Peyer's patch (tissue), 4 donors: ENCODE measurements around the gene POLR1F. TPM values are rescaled to one million over a fixed set of nuclear protein-coding genes. Genes with fewer than 3 reads are reported as not detected.

Experiments used
- DNase-seq, 3 donors: peaks; one replicate each; pipeline ENCODE4 v3.0.0-alpha.2; 2017 to 2019
- H3K27ac ChIP-seq, 4 donors: fragments of 200-600 bp; sonication (generic); one replicate each; pipeline ENCODE4 v1.5.1; 2016 to 2019
- H3K27me3 ChIP-seq, 2 donors: fragments of 200-600 bp; sonication (generic); one replicate each; pipeline ENCODE4 v1.5.1; 2019
- H3K36me3 ChIP-seq, 3 donors: fragments of 200-600 bp; sonication (generic); one replicate each; pipeline ENCODE4 v1.5.1; 2016 to 2019
- H3K4me1 ChIP-seq, 4 donors: fragments of 200-600 bp; sonication (generic); one replicate each; pipeline ENCODE4 v1.5.1; 2016 to 2019
- H3K4me3 ChIP-seq, 4 donors: fragments of 200-600 bp; sonication (generic); 1 replicate in 3 of 4; 2 replicates in 1 of 4; pipeline ENCODE4 v1.5.1; 2016 to 2019; ENCODE audit warnings: mild to moderate bottlenecking in 1 of 4
- H3K9me3 ChIP-seq, 4 donors: fragments of 200-600 bp; sonication (generic); one replicate each; pipeline ENCODE4 v1.5.1; 2016 to 2019; ENCODE audit warnings: mild to moderate bottlenecking in 1 of 4
- CTCF ChIP-seq, 6 experiments: fragments of 450-650 bp in 4 of 6; fragments of 200-600 bp in 2 of 6; sonication (generic) in 1 of 6; IDR thresholded peaks; one replicate each; pipeline ENCODE4 v1.5.1; 2017 to 2019; ENCODE audit warnings: antibody characterized with exemption in 6 of 6, mild to moderate bottlenecking in 3 of 6, moderate library complexity in 1 of 6
- POLR2A ChIP-seq, 2 donors: fragments of 450-650 bp; IDR thresholded peaks; one replicate each; pipeline ENCODE4 v1.5.1; 2017; ENCODE audit warnings: antibody characterized with exemption in 2 of 2, mild to moderate bottlenecking in 2 of 2, moderate library complexity in 2 of 2
- total RNA-seq, 4 donors: library from RNA; depleted of rRNA; stranded (reverse); fragments of >200 nt; gene quantifications; one replicate each; pipeline ENCODE4 v1.1.0, GENCODE V29; 2016

POLR1F gene
- total RNA-seq, 4 donors from 2014 or later: 4.8 to 12.6 (median 5.6) TPM

DNA sequence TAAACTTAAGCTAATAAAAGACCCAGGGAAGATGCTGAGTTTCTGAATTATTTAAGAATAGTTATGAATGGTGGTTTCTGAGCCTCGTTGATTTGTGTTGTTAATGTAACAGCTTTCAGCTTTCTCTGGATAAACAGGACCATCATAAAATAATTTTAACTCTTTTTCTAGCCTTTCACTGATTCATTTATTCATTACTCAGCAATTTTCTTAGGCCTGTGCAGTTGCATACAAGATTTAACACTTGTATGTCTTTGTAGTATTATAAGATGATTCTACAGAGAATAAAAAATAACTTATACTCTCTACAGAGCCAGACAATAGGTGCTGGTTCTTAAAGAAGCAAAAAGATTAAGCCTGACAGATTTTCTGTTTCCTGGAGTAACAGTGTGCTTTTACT, 35.2 kb upstream of the POLR1F start:
- H3K4me1 ChIP-seq: no peaks in the 10 kb centered on the region
- H3K4me3 ChIP-seq: no peak overlapping the region
- no peaks in the 10 kb centered on the region for H3K36me3 ChIP-seq
- TF ChIP-seq POLR2A (IDR thresholded peaks at IDR 0.05) (no peak), CTCF (IDR thresholded peaks at IDR 0.05) (no peak)
- no peaks in the 10 kb centered on the region for H3K9me3 ChIP-seq
- H3K27me3 ChIP-seq: no peaks in the 10 kb centered on the region
- H3K27ac ChIP-seq: no peak overlapping the region
- DNase-seq: no peak

GRCh38 chr7:19728716-19729115, 19.9 kb upstream of the POLR1F start:
- no peak for TF ChIP-seq POLR2A (IDR thresholded peaks at IDR 0.05)
- TF ChIP-seq CTCF (IDR thresholded peaks at IDR 0.05): no peak
- Histone ChIP-seq H3K4me1 (no peaks in the 10 kb centered on the region), H3K9me3 (no peaks in the 10 kb centered on the region), H3K27ac (no peak overlapping the region), H3K27me3 (no peaks in the 10 kb centered on the region), H3K36me3 (no peaks in the 10 kb centered on the region), H3K4me3 (no peak overlapping the region)
- no peak for DNase-seq

GRCh38 chr7:19725770-19726169, 16.9 kb upstream of the POLR1F start:
- no peak for TF ChIP-seq CTCF (IDR thresholded peaks at IDR 0.05)
- no peak for TF ChIP-seq POLR2A (IDR thresholded peaks at IDR 0.05)
- no peak overlapping the region for H3K27ac ChIP-seq
- no peaks in the 10 kb centered on the region for H3K27me3 ChIP-seq
- H3K36me3 ChIP-seq: no peaks in the 10 kb centered on the region
- DNase-seq: no peak
- H3K4me3 ChIP-seq: no peak overlapping the region
- H3K4me1 ChIP-seq: no peaks in the 10 kb centered on the region
- H3K9me3 ChIP-seq: no peaks in the 10 kb centered on the region

- no peak overlapping the region for H3K4me3 ChIP-seq
- no peaks in the 10 kb centered on the region for H3K36me3 ChIP-seq
- no peak overlapping the region for H3K27ac ChIP-seq
- no peaks in the 10 kb centered on the region for H3K4me1 ChIP-seq
- H3K9me3 ChIP-seq: no peaks in the 10 kb centered on the region
- H3K27me3 ChIP-seq: no peaks in the 10 kb centered on the region
- no peak for DNase-seq
- TF ChIP-seq POLR2A (IDR thresholded peaks at IDR 0.05) (no peak), CTCF (IDR thresholded peaks at IDR 0.05) (no peak)
These were observed 6.7 kb upstream of the POLR1F start for GRCh38 chr7:19715499-19715898.

DNA sequence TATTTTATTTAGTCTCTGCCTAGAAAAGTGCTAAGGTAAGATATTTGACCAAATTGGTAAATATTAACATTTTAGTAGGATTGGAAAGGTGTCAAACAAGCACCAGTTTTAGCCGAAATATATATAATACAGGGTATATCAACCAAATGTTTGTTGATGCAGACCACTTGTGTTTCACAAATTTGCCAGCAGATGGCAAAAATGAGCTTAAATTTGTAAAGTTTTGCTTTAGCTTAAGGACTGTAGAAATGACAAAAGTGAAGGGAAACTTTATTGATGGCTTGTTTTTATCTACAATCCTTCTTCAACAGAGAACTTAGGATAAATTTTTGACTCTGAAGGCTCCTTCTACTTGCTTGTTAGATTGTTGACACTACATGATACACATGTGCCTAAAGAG, 4.8 kb upstream of the POLR1F start:
- peak in 2 of 3 donors; percentile 27 to 57 for DNase-seq
- peak; percentile 40 to 57 (median 46) for TF ChIP-seq CTCF (IDR thresholded peaks at IDR 0.05)
- no peak for TF ChIP-seq POLR2A (IDR thresholded peaks at IDR 0.05)
- H3K4me1 ChIP-seq: no peaks in the 10 kb centered on the region
- no peaks in the 10 kb centered on the region for H3K9me3 ChIP-seq
- H3K36me3 ChIP-seq: no peaks in the 10 kb centered on the region
- no peaks in the 10 kb centered on the region for H3K27me3 ChIP-seq
- H3K27ac ChIP-seq: no peak overlapping the region
- no peak overlapping the region for H3K4me3 ChIP-seq

- Histone ChIP-seq H3K9me3 (no peaks in the 10 kb centered on the region), H3K4me3 (peak overlapping the region; percentile 70 to 83 (median 73)), H3K4me1 (peaks cover 0 to 17% (median 3%) of the 10 kb centered on the region in 4 donors), H3K36me3 (no peaks in the 10 kb centered on the region), H3K27me3 (no peaks in the 10 kb centered on the region), H3K27ac (peak overlapping the region in 2 of 4 donors; percentile 26 to 71)
- TF ChIP-seq CTCF (IDR thresholded peaks at IDR 0.05) (no peak), POLR2A (IDR thresholded peaks at IDR 0.05) (no peak)
- no peak for DNase-seq
These were observed 377 bp upstream of the POLR1F start for GRCh38 chr7:19709249-19709578.
